Fibroblast of the aortic adventitia (primary cell): ENCODE data around the gene NME2. TPM values are rescaled to one million over a fixed set of nuclear protein-coding genes. Genes with fewer than 3 reads are reported as not detected.

Experiments
- DNase-seq: peaks from one replicate; pipeline ENCODE4 v3.0.0-alpha.2; 2010; ENCODE audit warnings: low read depth
- H3K4me3 ChIP-seq: 2 replicates; pipeline ENCODE4 v1.5.1; 2011; ENCODE audit warnings: low read depth, mild to moderate bottlenecking, control low read depth, low read length, moderate library complexity
- total RNA-seq: library from RNA; depleted of rRNA; stranded (reverse); fragments of >200 nt; gene quantifications from 2 replicates; pipeline ENCODE4 v1.2.3, GENCODE V29; 2012; ENCODE audit warnings: low replicate concordance
- TF ChIP-seq, protein P1 (sequence below): IDR thresholded peaks from 2 replicates; pipeline ENCODE4 v1.5.1; 2011; ENCODE audit warnings: mild to moderate bottlenecking, low read length, control low read depth, inconsistent platforms; ENCODE audit not compliant: insufficient read depth

The NME2 gene
- total RNA-seq, 1 donor = 622 TPM

DNA sequence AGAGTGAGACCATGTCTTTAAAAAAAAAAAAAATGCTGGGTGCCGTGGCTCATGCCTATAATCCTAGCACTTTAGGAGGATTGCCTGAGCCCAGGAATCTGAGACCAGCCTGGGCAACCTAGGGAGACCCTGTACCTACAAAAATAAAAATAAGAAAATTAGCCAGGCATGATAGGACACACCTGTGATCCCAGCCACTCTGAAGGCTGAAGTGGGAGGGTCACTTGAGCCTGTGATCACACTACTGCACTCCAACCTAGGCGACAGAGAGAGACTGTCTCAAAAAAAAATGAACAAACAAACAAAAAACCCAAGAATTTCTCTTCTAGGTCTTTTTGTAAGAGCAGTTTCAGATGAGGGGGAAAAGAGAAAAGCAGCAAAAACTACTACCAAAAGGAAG lies 34.6 kb downstream of the NME2 start:
- TF ChIP-seq, protein P1, sequence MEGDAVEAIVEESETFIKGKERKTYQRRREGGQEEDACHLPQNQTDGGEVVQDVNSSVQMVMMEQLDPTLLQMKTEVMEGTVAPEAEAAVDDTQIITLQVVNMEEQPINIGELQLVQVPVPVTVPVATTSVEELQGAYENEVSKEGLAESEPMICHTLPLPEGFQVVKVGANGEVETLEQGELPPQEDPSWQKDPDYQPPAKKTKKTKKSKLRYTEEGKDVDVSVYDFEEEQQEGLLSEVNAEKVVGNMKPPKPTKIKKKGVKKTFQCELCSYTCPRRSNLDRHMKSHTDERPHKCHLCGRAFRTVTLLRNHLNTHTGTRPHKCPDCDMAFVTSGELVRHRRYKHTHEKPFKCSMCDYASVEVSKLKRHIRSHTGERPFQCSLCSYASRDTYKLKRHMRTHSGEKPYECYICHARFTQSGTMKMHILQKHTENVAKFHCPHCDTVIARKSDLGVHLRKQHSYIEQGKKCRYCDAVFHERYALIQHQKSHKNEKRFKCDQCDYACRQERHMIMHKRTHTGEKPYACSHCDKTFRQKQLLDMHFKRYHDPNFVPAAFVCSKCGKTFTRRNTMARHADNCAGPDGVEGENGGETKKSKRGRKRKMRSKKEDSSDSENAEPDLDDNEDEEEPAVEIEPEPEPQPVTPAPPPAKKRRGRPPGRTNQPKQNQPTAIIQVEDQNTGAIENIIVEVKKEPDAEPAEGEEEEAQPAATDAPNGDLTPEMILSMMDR = no peak
- DNase-seq = no peak
- H3K4me3 ChIP-seq = no peak overlapping the region

DNA sequence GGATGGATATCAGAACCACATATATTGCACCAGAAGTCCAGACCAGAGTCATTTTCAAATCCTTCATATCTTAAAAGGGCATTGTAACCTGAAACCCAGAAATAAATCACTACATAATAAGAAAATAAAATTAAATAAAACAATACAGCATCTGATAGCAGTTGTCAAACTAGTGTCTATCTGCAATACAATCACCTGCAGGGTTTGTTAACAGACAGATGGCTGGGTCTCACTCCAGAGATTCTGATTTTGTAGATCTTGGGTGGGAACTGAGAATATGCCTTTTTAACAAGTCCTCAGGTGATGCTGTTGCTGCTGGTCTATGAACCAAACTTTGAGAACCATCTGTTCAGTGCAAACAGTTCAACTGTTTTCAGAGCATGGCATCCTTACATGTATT lies 37.6 kb downstream of the NME2 start:
- H3K4me3 ChIP-seq = no peak overlapping the region
- TF ChIP-seq, protein P1 = no peak
- DNase-seq = no peak

DNA sequence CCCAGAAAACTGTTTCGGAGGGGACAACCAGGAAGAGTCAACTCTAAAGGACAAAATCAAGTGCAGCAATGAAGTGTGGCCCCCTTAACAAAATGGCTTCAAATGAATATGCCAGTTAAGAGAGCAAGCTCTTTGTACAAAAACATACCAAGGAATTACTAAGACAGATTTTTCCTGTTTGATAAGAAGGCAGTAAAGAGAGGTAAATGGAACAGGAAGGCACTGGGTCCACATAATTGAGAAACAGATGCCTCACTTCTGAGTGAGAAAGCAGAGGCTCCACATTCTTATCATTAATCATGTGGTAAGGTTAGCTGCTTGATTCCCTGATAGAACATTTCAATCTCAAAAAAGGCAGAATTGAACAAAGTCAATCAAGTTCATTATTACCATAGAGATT lies 48.7 kb downstream of the NME2 start:
- H3K4me3 ChIP-seq = no peak overlapping the region
- TF ChIP-seq, protein P1 = no peak
- no peak for DNase-seq

DNA sequence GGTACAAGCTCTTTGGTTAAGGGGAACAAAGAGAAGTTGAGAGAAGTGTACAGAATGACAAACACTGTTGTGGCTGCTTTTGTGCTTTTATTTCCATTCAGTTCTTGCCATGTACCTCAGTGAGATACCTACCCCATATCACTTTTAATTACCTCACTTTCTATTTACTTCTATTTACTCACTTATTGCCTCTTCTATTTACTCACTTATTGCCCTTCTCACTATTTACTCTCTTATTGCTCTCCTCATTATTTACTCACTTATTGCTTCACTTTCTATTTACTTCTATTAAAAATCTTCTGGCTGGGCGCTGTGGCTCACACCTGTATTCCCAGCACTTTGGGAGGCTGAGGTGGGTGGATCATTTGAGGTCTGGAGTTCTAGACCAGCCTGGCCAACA lies 51.7 kb downstream of the NME2 start:
- no peak for DNase-seq
- no peak overlapping the region for H3K4me3 ChIP-seq
- TF ChIP-seq, protein P1 = no peak

DNA sequence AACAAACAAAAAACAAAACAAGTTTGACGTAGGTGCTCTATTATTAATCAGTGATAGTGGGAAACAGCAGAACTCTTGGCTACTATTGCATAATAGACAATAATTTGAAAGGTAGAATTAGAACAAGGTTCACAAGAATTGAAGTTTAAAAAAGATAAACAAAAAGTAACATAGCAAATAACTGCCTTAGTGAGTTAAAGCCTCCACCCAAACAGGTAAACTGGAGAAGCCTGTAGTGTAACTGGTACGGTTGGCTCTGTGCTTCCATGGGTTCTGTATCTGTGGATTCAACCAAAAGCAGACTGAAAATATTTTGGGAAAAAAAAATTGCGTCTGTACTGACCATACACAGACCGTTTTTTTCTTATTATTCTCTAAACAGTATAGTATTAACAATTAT lies 55.1 kb downstream of the NME2 start:
- H3K4me3 ChIP-seq = no peak overlapping the region
- TF ChIP-seq, protein P1 = no peak
- DNase-seq = no peak

Other genes starting within 250 kb of the NME2 start
- gene SPAG9, start 45.5 kb upstream of the NME2 start, total RNA-seq = 95.9 and 135 TPM in 2 replicates
- 34.0 and 138 TPM in 2 replicates for gene NME1, start 12.9 kb upstream of the NME2 start, total RNA-seq
- gene MBTD1, start 93.6 kb downstream of the NME2 start, total RNA-seq = 13.1 and 15.7 TPM in 2 replicates
- 41.8 and 80.5 TPM in 2 replicates for gene UTP18, start 94.1 kb downstream of the NME2 start, total RNA-seq